Measurements from ENCODE around the gene DPYSL5. TPM values are rescaled to one million over a fixed set of nuclear protein-coding genes. Genes with fewer than 3 reads are reported as not detected.
A peak's percentile ranks its signal among the peaks of the same experiment; 100 is the strongest.
"Not testable (repeated sequence)": the region's sequence is repeated elsewhere in the genome, so short reads cannot be mapped to it uniquely, and the experiment has no call there.

The DPYSL5 gene
- total RNA-seq, 2 donors from 2014 or later = not detected

DNA sequence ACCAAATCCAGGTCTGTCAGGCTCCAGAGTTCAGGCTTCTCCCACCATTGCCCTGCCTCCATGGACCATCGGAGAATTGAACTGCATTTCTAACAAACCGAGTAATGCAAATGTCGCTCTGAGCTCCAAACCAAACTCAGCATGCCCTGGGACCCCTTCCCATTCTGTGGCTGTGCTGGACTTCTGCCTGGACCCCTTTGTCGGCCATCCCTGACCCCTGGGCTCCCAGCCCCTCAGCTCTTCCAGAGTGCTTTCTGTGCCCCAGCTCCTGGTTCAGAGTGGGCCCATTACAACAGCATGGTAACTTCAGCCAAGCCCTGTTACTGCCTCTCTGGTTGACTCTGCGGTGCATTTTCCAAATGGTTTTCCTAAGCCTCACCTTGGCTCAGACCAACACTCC lies 67.4 kb downstream of the DPYSL5 start:
- ATAC-seq (ENCODE audit: insufficient number of reproducible peaks, low FRiP score, low read depth) (no peak), DNase-seq (ENCODE audit: low spot score) (no peak)
- peaks cover 0 to 12% of the 10 kb centered on the region in 2 donors for H3K4me1 ChIP-seq (ENCODE audit: control insufficient read depth in 1 of 2, low read depth in 2 of 2)
- no peak overlapping the region for H3K27ac ChIP-seq
- H3K36me3 ChIP-seq = no peaks in the 10 kb centered on the region
- H3K4me3 ChIP-seq = no peak overlapping the region
- no peaks in the 10 kb centered on the region for H3K27me3 ChIP-seq (replicated peaks; ENCODE audit: insufficient read depth)
- TF ChIP-seq, protein P1, sequence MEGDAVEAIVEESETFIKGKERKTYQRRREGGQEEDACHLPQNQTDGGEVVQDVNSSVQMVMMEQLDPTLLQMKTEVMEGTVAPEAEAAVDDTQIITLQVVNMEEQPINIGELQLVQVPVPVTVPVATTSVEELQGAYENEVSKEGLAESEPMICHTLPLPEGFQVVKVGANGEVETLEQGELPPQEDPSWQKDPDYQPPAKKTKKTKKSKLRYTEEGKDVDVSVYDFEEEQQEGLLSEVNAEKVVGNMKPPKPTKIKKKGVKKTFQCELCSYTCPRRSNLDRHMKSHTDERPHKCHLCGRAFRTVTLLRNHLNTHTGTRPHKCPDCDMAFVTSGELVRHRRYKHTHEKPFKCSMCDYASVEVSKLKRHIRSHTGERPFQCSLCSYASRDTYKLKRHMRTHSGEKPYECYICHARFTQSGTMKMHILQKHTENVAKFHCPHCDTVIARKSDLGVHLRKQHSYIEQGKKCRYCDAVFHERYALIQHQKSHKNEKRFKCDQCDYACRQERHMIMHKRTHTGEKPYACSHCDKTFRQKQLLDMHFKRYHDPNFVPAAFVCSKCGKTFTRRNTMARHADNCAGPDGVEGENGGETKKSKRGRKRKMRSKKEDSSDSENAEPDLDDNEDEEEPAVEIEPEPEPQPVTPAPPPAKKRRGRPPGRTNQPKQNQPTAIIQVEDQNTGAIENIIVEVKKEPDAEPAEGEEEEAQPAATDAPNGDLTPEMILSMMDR (IDR thresholded peaks at IDR 0.05) = no peak
- H3K9me3 ChIP-seq = no peaks in the 10 kb centered on the region

DNA sequence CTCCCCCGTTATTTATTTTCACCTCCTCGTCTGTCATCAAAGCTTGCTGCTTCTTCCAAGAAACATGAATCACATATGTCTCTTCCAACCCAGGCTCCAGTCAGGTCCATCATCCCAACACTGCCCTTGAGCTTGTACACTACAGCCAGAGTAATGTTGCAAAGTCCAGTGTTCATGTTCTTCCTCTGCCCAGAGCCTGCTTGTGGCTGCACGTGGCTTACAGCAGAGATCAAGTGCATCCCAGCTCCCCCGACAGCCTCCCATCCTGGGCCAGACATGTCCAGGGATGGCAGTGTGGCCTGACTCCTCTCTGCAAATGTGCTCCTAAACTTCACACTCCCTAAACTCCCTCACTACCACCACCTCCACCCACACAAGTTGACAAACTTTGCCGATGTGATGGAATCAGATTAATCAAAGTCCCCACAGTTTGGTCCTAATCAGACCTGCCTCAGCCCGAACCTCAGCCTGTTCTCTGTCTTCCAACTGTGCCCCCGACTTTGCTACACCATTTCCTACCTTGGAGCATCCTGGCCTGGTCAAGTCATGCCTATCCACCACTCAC lies 68.3 kb downstream of the DPYSL5 start:
- Histone ChIP-seq H3K9me3 (no peaks in the 10 kb centered on the region), H3K36me3 (no peaks in the 10 kb centered on the region), H3K27ac (no peak overlapping the region), H3K4me3 (no peak overlapping the region), H3K27me3 (replicated peaks; ENCODE audit: insufficient read depth) (no peaks in the 10 kb centered on the region), H3K4me1 (ENCODE audit: control insufficient read depth in 1 of 2, low read depth in 2 of 2) (peaks cover 0 to 12% of the 10 kb centered on the region in 2 donors)
- ATAC-seq (ENCODE audit: insufficient number of reproducible peaks, low FRiP score, low read depth) (no peak), DNase-seq (ENCODE audit: low spot score) (no peak)
- TF ChIP-seq, protein P1 (IDR thresholded peaks at IDR 0.05) = no peak

DNA sequence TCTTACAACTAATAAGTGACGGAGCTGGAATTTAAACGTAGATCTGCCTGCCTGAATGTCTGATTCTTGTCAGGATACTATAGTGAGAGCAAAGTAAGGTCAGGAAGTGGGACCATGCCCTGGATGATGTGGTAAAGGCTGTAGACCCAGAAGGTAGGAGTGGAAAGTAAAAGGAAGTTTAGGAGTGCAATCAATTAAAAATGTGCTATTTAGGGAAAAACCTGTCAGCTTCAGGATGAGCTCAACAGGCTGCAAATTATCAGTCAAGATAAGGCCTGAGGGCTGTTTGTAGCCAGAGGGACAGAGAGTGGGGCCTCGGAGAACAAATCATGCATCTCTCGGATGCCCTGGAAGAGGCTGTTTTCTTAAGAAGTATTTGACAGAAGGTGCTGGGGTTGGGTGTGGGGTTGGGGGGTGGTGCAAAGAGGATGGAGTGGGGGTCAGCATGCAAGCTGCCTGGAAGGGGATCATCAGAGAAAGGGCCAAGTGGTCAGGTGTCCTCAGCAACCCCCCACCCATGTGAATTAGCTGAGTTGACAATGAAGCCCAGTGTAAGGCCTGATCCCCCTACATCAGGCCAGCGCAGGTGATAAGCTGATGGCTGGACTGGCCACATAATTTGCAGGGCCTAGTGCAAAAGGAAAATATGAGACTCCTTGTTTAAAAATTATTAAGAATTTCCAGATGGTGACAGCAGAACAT lies 69.4 kb downstream of the DPYSL5 start:
- DNase-seq (ENCODE audit: low spot score) = no peak
- H3K36me3 ChIP-seq = no peaks in the 10 kb centered on the region
- no peak overlapping the region for H3K27ac ChIP-seq
- no peaks in the 10 kb centered on the region for H3K9me3 ChIP-seq
- no peak for ATAC-seq (ENCODE audit: insufficient number of reproducible peaks, low FRiP score, low read depth)
- no peaks in the 10 kb centered on the region for H3K27me3 ChIP-seq (replicated peaks; ENCODE audit: insufficient read depth)
- peaks cover 0 to 12% of the 10 kb centered on the region in 2 donors for H3K4me1 ChIP-seq (ENCODE audit: control insufficient read depth in 1 of 2, low read depth in 2 of 2)
- no peak overlapping the region for H3K4me3 ChIP-seq
- TF ChIP-seq, protein P1 (IDR thresholded peaks at IDR 0.05) = no peak

- H3K27ac ChIP-seq = no peak overlapping the region
- H3K4me3 ChIP-seq = no peak overlapping the region
- H3K9me3 ChIP-seq = no peaks in the 10 kb centered on the region
- TF ChIP-seq, protein P1 (IDR thresholded peaks at IDR 0.05) = no peak
- ATAC-seq (ENCODE audit: insufficient number of reproducible peaks, low FRiP score, low read depth) (no peak), DNase-seq (ENCODE audit: low spot score) (no peak)
- H3K4me1 ChIP-seq (ENCODE audit: control insufficient read depth in 1 of 2, low read depth in 2 of 2) = no peaks in the 10 kb centered on the region
- H3K27me3 ChIP-seq (replicated peaks; ENCODE audit: insufficient read depth) = no peaks in the 10 kb centered on the region
- H3K36me3 ChIP-seq = no peaks in the 10 kb centered on the region
Observed at GRCh38 chr2:26921323-26921722, 73.4 kb downstream of the DPYSL5 start.

- Histone ChIP-seq H3K36me3 (no peaks in the 10 kb centered on the region), H3K9me3 (no peaks in the 10 kb centered on the region), H3K4me1 (ENCODE audit: control insufficient read depth in 1 of 2, low read depth in 2 of 2) (no peaks in the 10 kb centered on the region), H3K4me3 (no peak overlapping the region), H3K27me3 (replicated peaks; ENCODE audit: insufficient read depth) (no peaks in the 10 kb centered on the region), H3K27ac (no peak overlapping the region)
- TF ChIP-seq, protein P1 (IDR thresholded peaks at IDR 0.05) = peak; percentile 48
- no peak for DNase-seq (ENCODE audit: low spot score)
- ATAC-seq (ENCODE audit: insufficient number of reproducible peaks, low FRiP score, low read depth) = no peak
Observed at GRCh38 chr2:26922405-26923188, 74.7 kb downstream of the DPYSL5 start.

DNA sequence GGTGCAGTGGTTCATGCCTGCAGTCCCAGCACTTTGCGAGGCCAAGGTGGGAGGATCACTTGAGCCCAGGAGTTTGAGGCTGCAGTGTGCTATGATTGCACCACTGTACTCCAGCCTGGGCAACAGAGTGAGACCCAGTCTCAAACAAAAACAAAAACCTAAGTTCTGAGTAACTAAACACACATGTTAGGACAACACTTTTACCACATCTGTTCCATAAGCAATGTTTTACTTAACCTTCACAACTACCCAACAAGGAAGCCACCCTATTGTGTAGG lies 75.2 kb downstream of the DPYSL5 start:
- H3K27ac ChIP-seq; ATAC-seq (ENCODE audit: insufficient number of reproducible peaks, low FRiP score, low read depth): not testable (repeated sequence)

More for the DNA sequence above, 75.2 kb downstream of the DPYSL5 start:
- H3K9me3 ChIP-seq; H3K27me3 ChIP-seq (replicated peaks; ENCODE audit: insufficient read depth); H3K36me3 ChIP-seq; DNase-seq (ENCODE audit: low spot score); H3K4me1 ChIP-seq (ENCODE audit: control insufficient read depth in 1 of 2, low read depth in 2 of 2); H3K4me3 ChIP-seq: not testable (repeated sequence)

Data from thoracic aorta (tissue), 2 donors.